Heart left ventricle (tissue), 16 donors: ENCODE results near the gene GALNT14. TPM values are rescaled to one million over a fixed set of nuclear protein-coding genes. Genes with fewer than 3 reads are reported as not detected.

Experiments
- ATAC-seq, 4 donors: fragments of 200-7000 bp; cut with Tn5 transposase; one replicate each; pipeline ENCODE4 v1.9.1; 2020 to 2022; ENCODE audit warnings: moderate library complexity in 4 of 4, mild to moderate bottlenecking in 3 of 4, moderate number of reproducible peaks in 1 of 4
- DNase-seq, 5 donors: peaks; one replicate each; pipeline ENCODE4 v3.0.0-alpha.2; 2020
- H3K27ac ChIP-seq, 12 donors: fragments of 200-600 bp; sonication (generic) in 4 of 12; one replicate each; pipeline versions ENCODE4 v1.5.0 to v1.8.0; 2016 to 2022; ENCODE audit warnings: mild to moderate bottlenecking in 2 of 12
- H3K27me3 ChIP-seq, 9 donors: fragments of 200-600 bp; sonication (generic) in 2 of 9; one replicate each; pipeline versions ENCODE4 v1.5.1 to v1.8.0; 2016 to 2022; ENCODE audit warnings: mild to moderate bottlenecking in 3 of 9
- H3K36me3 ChIP-seq, 9 donors: fragments of 200-600 bp; sonication (generic) in 2 of 9; one replicate each; pipeline versions ENCODE4 v1.5.0 to v1.8.0; 2018 to 2022; ENCODE audit warnings: mild to moderate bottlenecking in 2 of 9
- H3K4me1 ChIP-seq, 12 donors: fragments of 200-600 bp; sonication (generic) in 4 of 12; one replicate each; pipeline versions ENCODE4 v1.5.0 to v1.8.0; 2016 to 2022; ENCODE audit warnings: mild to moderate bottlenecking in 3 of 12
- H3K4me3 ChIP-seq, 12 donors: fragments of 200-600 bp; sonication (generic) in 4 of 12; one replicate each; pipeline versions ENCODE4 v1.5.0 to v1.8.0; 2017 to 2022; ENCODE audit warnings: mild to moderate bottlenecking in 9 of 12, moderate library complexity in 4 of 12
- H3K9me3 ChIP-seq, 12 donors: fragments of 200-600 bp; sonication (generic) in 4 of 12; one replicate each; pipeline versions ENCODE4 v1.5.0 to v1.8.0; 2016 to 2022; ENCODE audit warnings: mild to moderate bottlenecking in 1 of 12
- CTCF ChIP-seq, 12 donors: fragments of 200-600 bp; sonication (generic) in 4 of 12; IDR thresholded peaks; one replicate each; pipeline versions ENCODE4 v1.5.0 to v1.8.0; 2018 to 2022; ENCODE audit warnings: antibody characterized with exemption in 12 of 12, mild to moderate bottlenecking in 5 of 12
- POLR2A ChIP-seq, 2 donors: fragments of 450-650 bp; IDR thresholded peaks; one replicate each; pipeline ENCODE4 v1.6.1; 2017; ENCODE audit warnings: antibody characterized with exemption in 2 of 2, mild to moderate bottlenecking in 2 of 2, moderate library complexity in 2 of 2
- WGBS, 4 donors: extraction: QIAGEN DNeasy Blood & Tissue Kit in 2 of 4; methylation state at CpG; one replicate each; pipeline versions ENCODE4 v1.1.5 to v1.1.7; 2013 to 2018; 5-methylcytosine and 5-hydroxymethylcytosine counted together
- intact Hi-C, 10 donors: fragments of 100-400 bp; cut with DNase I; formaldehyde crosslinking; loops; one replicate each; pipeline versions ENCODE4 v1.11.1 to v1.14.2; 2022
- polyA plus RNA-seq, 2 donors: library from polyadenylated mRNA; stranded (reverse); fragments of 200-250 nt; gene quantifications; one replicate each; pipeline ENCODE4 v1.2.3, GENCODE V29; 2013
- total RNA-seq, 9 donors: library from RNA; depleted of rRNA in 2 of 9; stranded (reverse); fragments of >200 nt in 2 of 9; fragmentation: NEBNext Ultra II Directional in 3 of 9; extraction: Animal tissue kit (Norgen Biotek cat#: 25700) in 3 of 9; gene quantifications; one replicate each; pipeline versions ENCODE4 v1.1.0 to v1.2.4, GENCODE V29; 2016 to 2023
- donor health status: ischemic (EF 13 %, LVEDD 7.1; RV severe dilation, severe dysfunction).
- donor health status: healthy with polysubstance abuse.
- donor health status: DM: no; HTN: yes; CAD: no.
- donor health status: DM: no; HTN: no; CAD: no.
- donor health status: ischemic (EF 25% LVEDD 6.9; RV normal size, moderate dysfunction).
- donor health status: ischemic (EF 25% LVEDD 5.7; RV mildly dilated, moderate dysfunction).
- donor health status: healthy.
- donor health status: DM: yes; HTN: yes; CAD: no.
- donor health status: ischemic (EF 35%, LVEDD 5.7; RV mildly dilated, moderate dysfunction).
- donor health status: nonischemic (EF 11% LVEDD 7.7; RV severe dilation, severe dysfunction).
- donor health status: DM: yes; HTN: yes; CAD: no.
- donor health status: PGD.
- donor health status: ischemic (EF 29% LVEDD 5.4; RV normal size, mild dysfunction).
- donor health status: nonischemic (EF 23%, LVEDD 6.1; RV moderate dilation, normal function).

GALNT14 gene
- total and polyA plus RNA-seq, 11 donors, result 0.29 to 2.4 (median 1.0) TPM; not detected in 2

- no peaks in the 10 kb centered on the region for H3K36me3 ChIP-seq
- DNase-seq (no peak), ATAC-seq (no peak)
- intact Hi-C loops, result no loop called here
- 76 to 86% (median 83%) methylated on average over 4 of the region's 4 CpGs for WGBS, 4 donors
- TF ChIP-seq CTCF (IDR thresholded peaks at IDR 0.05), result no peak
- no peak for TF ChIP-seq POLR2A (IDR thresholded peaks at IDR 0.05)
- no peaks in the 10 kb centered on the region for H3K9me3 ChIP-seq
- H3K4me1 ChIP-seq, result no peaks in the 10 kb centered on the region
- H3K27ac ChIP-seq, result no peak overlapping the region
- H3K27me3 ChIP-seq, result no peaks in the 10 kb centered on the region
- H3K4me3 ChIP-seq, result no peak overlapping the region
Measured at GRCh38 chr2:31020713-31021112, 117.5 kb downstream of the GALNT14 start.

DNA sequence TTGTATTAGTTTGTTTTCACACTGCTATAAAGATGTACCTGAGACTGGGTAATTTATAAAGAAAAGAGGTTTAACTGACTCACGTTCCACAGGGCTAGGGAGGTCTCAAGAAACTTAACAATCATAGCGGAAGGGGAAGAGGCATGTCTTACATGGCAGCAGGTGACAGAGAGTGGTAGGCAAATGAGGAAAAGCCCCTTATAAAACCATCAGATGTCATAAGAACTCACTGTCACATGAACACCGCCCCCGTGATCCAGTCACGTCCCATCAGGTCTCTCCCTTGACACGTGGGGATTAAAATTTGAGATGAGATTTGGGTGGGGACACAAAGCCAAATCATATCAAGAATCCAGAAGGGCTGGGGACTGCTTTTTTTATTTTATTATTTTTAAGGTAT, 120.0 kb downstream of the GALNT14 start:
- Histone ChIP-seq H3K4me1 (no peaks in the 10 kb centered on the region), H3K4me3 (no peak overlapping the region), H3K27ac (no peak overlapping the region), H3K9me3 (no peaks in the 10 kb centered on the region), H3K27me3 (no peaks in the 10 kb centered on the region), H3K36me3 (no peaks in the 10 kb centered on the region)
- DNase-seq, result no peak
- WGBS, 4 donors, result 84 to 89% (median 88%) methylated on average over 6 of the region's 6 CpGs
- intact Hi-C loops, result no loop called here
- no peak for ATAC-seq
- no peak for TF ChIP-seq CTCF (IDR thresholded peaks at IDR 0.05)
- no peak for TF ChIP-seq POLR2A (IDR thresholded peaks at IDR 0.05)

GRCh38 chr2:31016648-31017047, 121.6 kb downstream of the GALNT14 start:
- WGBS, 4 donors, result 81 to 92% (median 90%) methylated on average over 5 of the region's 5 CpGs

GRCh38 chr2:31014516-31014915, 123.7 kb downstream of the GALNT14 start:
- WGBS, 4 donors, result 79 to 94% (median 88%) methylated on average over 4 of the region's 4 CpGs
- Histone ChIP-seq H3K36me3 (no peaks in the 10 kb centered on the region), H3K9me3 (no peaks in the 10 kb centered on the region), H3K27ac (no peak overlapping the region), H3K27me3 (peaks cover 0 to 19% (median 0%) of the 10 kb centered on the region in 9 donors), H3K4me1 (no peaks in the 10 kb centered on the region), H3K4me3 (no peak overlapping the region)
- no peak for DNase-seq
- no peak for TF ChIP-seq CTCF (IDR thresholded peaks at IDR 0.05)
- TF ChIP-seq POLR2A (IDR thresholded peaks at IDR 0.05), result no peak
- ATAC-seq, result no peak
- intact Hi-C loops, result no loop called here

More at GRCh38 chr2:31016648-31017047, 121.6 kb downstream of the GALNT14 start:
- no peak for TF ChIP-seq CTCF (IDR thresholded peaks at IDR 0.05)
- no peak for TF ChIP-seq POLR2A (IDR thresholded peaks at IDR 0.05)
- H3K27ac ChIP-seq, result no peak overlapping the region
- H3K4me3 ChIP-seq, result no peak overlapping the region
- H3K9me3 ChIP-seq, result no peaks in the 10 kb centered on the region
- intact Hi-C loops, result no loop called here
- H3K36me3 ChIP-seq, result no peaks in the 10 kb centered on the region
- no peak for DNase-seq
- H3K27me3 ChIP-seq, result peaks cover 0 to 8% (median 0%) of the 10 kb centered on the region in 9 donors
- no peak for ATAC-seq
- no peaks in the 10 kb centered on the region for H3K4me1 ChIP-seq
